HepG2 (cell line): ENCODE data around the gene NCOA3. TPM values are rescaled to one million over a fixed set of nuclear protein-coding genes. Genes with fewer than 3 reads are reported as not detected.

Experiments
- BCL3 ChIP-seq: sonication (generic); formaldehyde crosslinking; IDR thresholded peaks from 2 replicates; pipeline ENCODE4 v1.5.1; 2020; ENCODE audit warnings: mild to moderate bottlenecking, missing genetic modification reagents, moderate library complexity
- BCLAF1 ChIP-seq: fragments of 450-650 bp; IDR thresholded peaks from 2 replicates; pipeline ENCODE4 v1.6.1; 2017; ENCODE audit warnings: mild to moderate bottlenecking
- CEBPG ChIP-seq: IDR thresholded peaks from 2 replicates; pipeline ENCODE4 v1.6.1; 2016
- ESRRA ChIP-seq: sonication (generic); formaldehyde crosslinking; IDR thresholded peaks from 2 replicates; pipeline ENCODE4 v1.5.1; 2020; ENCODE audit warnings: mild to moderate bottlenecking, low read depth, missing genetic modification reagents
- MYC ChIP-seq: sonication (generic); formaldehyde crosslinking; IDR thresholded peaks from 2 replicates; pipeline ENCODE4 v1.9.0; 2021; ENCODE audit warnings: missing genetic modification reagents, borderline replicate concordance
- NRL ChIP-seq: sonication (generic); formaldehyde crosslinking; IDR thresholded peaks from 2 replicates; pipeline ENCODE4 v1.5.0; 2020; ENCODE audit warnings: missing genetic modification reagents, mild to moderate bottlenecking, moderate library complexity, borderline replicate concordance
- RFX1 ChIP-seq: fragments of 450-650 bp; IDR thresholded peaks from 2 replicates; pipeline ENCODE4 v1.6.1; 2017
- SPEN ChIP-seq: sonication (generic); formaldehyde crosslinking; IDR thresholded peaks from 2 replicates; pipeline ENCODE4 v1.5.1; 2020; ENCODE audit warnings: low read depth, mild to moderate bottlenecking, missing genetic modification reagents
- ZBTB40 ChIP-seq, 2 experiments: fragments of 450-650 bp in 1 of 2; sonication (generic) in 1 of 2; formaldehyde crosslinking in 1 of 2; IDR thresholded peaks; 2 replicates each; pipeline versions ENCODE4 v1.6.1 to v1.8.0; 2016 to 2022; ENCODE audit warnings: antibody characterized with exemption in 1 of 2, mild to moderate bottlenecking in 1 of 2, missing genetic modification reagents in 1 of 2
- ZNF230 ChIP-seq: sonication (generic); formaldehyde crosslinking; IDR thresholded peaks from 2 replicates; pipeline ENCODE4 v1.4.0; 2020; ENCODE audit warnings: mild to moderate bottlenecking, missing genetic modification reagents
- ZNF292 ChIP-seq: sonication (generic); formaldehyde crosslinking; IDR thresholded peaks from 2 replicates; pipeline ENCODE4 v1.8.1; 2022; ENCODE audit warnings: mild to moderate bottlenecking, low read depth, missing genetic modification reagents, borderline replicate concordance
- polyA plus RNA-seq, 8 experiments: library from polyadenylated mRNA; depleted of rRNA in 3 of 8; stranded (reverse) in 7 of 8; unstranded in 1 of 8; fragments of >200 nt; fragmentation: Illumina TruSeq in 4 of 8; extraction: Trizol in 4 of 8; gene quantifications; 2 replicates each; pipeline versions ENCODE4 v1.2.1 to v1.2.3, GENCODE V29; 2011 to 2016; ENCODE audit warnings: low read depth in 4 of 8, missing spikeins in 1 of 8, mixed read lengths in 1 of 8; ENCODE audit not compliant: insufficient read depth in 1 of 8
- total RNA-seq, 5 experiments: library from RNA; depleted of rRNA; stranded (reverse); fragments of >200 nt; fragmentation: Illumina TruSeq; extraction: Trizol; gene quantifications; 2 replicates each; pipeline ENCODE4 v1.2.3, GENCODE V29; 2016; ENCODE audit warnings: low read depth in 1 of 5
- TF ChIP-seq, protein P1 (sequence below): sonication (generic); formaldehyde crosslinking; IDR thresholded peaks from 2 replicates; pipeline ENCODE4 v1.5.1; 2020; ENCODE audit warnings: missing genetic modification reagents, mild to moderate bottlenecking, borderline replicate concordance

NCOA3 gene
- total and polyA plus RNA-seq, 2 of the 13 experiments (the other 11 are each of a cell fraction or from before 2014, with no cell fraction given) = 35.0 to 56.8 TPM

- TF ChIP-seq NRL (CRISPR knock-in tag) (0 out of 2 replicates have a peak, but pooled peaks have one; percentile 47), CEBPG (CRISPR knock-in tag) (peak; percentile 72), ESRRA (CRISPR knock-in tag) (no peak), BCLAF1 (no peak), ZNF230 (no peak; the same call in 1 of the 2 replicates), BCL3 (no peak), ZBTB40 (IDR thresholded peaks at IDR 0.05) (no peak), ZBTB40 (CRISPR knock-in tag; IDR thresholded peaks at IDR 0.05) (peak; percentile 61; the same call in 1 of the 2 replicates), ZNF292 (CRISPR knock-in tag) (no peak), MYC (CRISPR knock-in tag) (0 out of 2 replicates have a peak, but pooled peaks have one; percentile 38), SPEN (peak; percentile 65), RFX1 (no peak)
- TF ChIP-seq, protein P1, sequence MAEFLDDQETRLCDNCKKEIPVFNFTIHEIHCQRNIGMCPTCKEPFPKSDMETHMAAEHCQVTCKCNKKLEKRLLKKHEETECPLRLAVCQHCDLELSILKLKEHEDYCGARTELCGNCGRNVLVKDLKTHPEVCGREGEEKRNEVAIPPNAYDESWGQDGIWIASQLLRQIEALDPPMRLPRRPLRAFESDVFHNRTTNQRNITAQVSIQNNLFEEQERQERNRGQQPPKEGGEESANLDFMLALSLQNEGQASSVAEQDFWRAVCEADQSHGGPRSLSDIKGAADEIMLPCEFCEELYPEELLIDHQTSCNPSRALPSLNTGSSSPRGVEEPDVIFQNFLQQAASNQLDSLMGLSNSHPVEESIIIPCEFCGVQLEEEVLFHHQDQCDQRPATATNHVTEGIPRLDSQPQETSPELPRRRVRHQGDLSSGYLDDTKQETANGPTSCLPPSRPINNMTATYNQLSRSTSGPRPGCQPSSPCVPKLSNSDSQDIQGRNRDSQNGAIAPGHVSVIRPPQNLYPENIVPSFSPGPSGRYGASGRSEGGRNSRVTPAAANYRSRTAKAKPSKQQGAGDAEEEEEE (CRISPR knock-in tag) = no peak
These were observed 173.8 kb downstream of the NCOA3 start (continued) for GRCh38 chr20:47675190-47676142.
